ENCODE data around the gene ERC2.

Gene ERC2

DNA sequence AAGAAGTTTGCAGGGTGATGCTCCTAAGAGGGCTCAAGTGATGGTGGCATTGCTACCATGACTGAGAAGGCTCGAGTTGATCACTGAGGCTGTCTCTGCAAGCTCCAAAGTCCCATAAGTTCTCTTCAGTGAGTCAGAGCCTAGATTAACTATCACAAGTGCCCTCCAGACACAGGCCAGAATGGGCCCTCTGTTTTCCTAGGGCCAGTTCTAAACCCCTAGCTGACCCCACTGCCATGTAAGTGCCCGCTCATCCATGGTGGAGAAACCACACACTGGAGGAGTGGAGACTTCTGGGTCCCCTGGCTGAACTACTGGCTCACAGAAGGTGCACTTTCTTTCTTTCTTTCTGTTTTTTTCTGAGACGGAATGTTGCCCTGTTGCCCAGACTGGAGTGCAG, 893.6 kb downstream of the ERC2 start:
- no peak for DNase-seq
- no peaks in the 10 kb centered on the region for H3K4me1 ChIP-seq
- no peaks in the 10 kb centered on the region for H3K27me3 ChIP-seq
- no peaks in the 10 kb centered on the region for H3K36me3 ChIP-seq
- H3K9me3 ChIP-seq, result no peaks in the 10 kb centered on the region
- TF ChIP-seq, protein P1, sequence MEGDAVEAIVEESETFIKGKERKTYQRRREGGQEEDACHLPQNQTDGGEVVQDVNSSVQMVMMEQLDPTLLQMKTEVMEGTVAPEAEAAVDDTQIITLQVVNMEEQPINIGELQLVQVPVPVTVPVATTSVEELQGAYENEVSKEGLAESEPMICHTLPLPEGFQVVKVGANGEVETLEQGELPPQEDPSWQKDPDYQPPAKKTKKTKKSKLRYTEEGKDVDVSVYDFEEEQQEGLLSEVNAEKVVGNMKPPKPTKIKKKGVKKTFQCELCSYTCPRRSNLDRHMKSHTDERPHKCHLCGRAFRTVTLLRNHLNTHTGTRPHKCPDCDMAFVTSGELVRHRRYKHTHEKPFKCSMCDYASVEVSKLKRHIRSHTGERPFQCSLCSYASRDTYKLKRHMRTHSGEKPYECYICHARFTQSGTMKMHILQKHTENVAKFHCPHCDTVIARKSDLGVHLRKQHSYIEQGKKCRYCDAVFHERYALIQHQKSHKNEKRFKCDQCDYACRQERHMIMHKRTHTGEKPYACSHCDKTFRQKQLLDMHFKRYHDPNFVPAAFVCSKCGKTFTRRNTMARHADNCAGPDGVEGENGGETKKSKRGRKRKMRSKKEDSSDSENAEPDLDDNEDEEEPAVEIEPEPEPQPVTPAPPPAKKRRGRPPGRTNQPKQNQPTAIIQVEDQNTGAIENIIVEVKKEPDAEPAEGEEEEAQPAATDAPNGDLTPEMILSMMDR (IDR thresholded peaks at IDR 0.05; ENCODE audit: low read depth, low read length), result no peak
- H3K4me3 ChIP-seq (ENCODE audit: low read depth, low read length), result no peak overlapping the region

GRCh38 chr3:55572816-55573215, 895.5 kb downstream of the ERC2 start:
- no peaks in the 10 kb centered on the region for H3K9me3 ChIP-seq
- TF ChIP-seq, protein P1 (IDR thresholded peaks at IDR 0.05; ENCODE audit: low read depth, low read length), result no peak
- no peaks in the 10 kb centered on the region for H3K36me3 ChIP-seq
- H3K27me3 ChIP-seq, result no peaks in the 10 kb centered on the region
- DNase-seq, result no peak
- no peak overlapping the region for H3K4me3 ChIP-seq (ENCODE audit: low read depth, low read length)
- H3K4me1 ChIP-seq, result no peaks in the 10 kb centered on the region

DNA sequence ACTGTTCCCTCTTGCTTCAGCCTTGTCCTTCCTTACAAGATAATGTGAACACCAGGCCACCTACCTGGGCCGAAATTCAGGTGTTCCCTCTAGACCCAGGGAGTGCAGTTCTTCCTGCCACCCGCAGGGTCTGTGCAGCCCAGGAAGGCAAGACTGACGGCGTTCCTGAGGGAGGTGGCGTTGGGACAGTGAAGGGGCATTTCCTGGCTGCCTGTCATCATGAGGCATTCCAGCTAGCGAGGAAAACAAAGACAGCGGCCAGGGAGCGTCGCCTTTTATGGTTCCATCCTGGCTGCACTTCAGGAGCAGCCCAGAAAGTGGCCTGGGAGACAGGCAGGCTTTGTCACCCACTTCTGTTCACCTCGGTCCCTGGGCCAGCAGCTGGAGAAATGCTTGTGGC, 896.4 kb downstream of the ERC2 start:
- TF ChIP-seq, protein P1 (IDR thresholded peaks at IDR 0.05; ENCODE audit: low read depth, low read length), result no peak
- Histone ChIP-seq H3K4me1 (no peaks in the 10 kb centered on the region), H3K27me3 (no peaks in the 10 kb centered on the region), H3K9me3 (no peaks in the 10 kb centered on the region), H3K36me3 (no peaks in the 10 kb centered on the region), H3K4me3 (ENCODE audit: low read depth, low read length) (no peak overlapping the region)
- no peak for DNase-seq

DNA sequence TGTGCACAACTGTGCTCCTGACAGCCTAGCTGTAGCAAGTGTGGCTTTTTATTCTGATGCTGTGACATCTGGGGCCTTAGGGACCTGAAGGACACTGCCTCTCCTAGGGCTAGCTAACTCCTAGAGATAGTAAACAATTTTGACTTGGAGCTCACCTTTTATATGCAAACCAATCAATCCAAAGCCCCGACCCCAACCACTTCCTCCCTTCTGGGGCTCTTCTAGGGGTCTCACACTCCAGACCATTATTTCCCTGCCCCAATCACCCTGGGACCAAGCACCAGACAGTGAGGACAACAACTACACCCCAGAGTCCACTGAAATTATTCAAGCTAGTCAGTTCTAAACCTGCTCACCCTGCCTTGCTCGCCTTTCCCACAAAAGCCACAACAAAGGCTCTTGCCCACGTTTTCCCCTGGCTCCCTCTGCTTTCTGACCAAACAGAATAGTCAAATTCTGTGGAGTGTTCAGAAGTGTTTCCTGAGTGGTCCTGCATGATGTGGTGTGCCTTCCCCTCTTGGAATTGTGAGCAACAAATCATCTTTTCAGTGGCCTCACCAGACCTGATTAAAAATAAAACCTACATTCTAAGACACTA, 897.0 kb downstream of the ERC2 start:
- TF ChIP-seq, protein P1 (IDR thresholded peaks at IDR 0.05; ENCODE audit: low read depth, low read length), result no peak
- no peak for DNase-seq
- Histone ChIP-seq H3K27me3 (no peaks in the 10 kb centered on the region), H3K4me1 (no peaks in the 10 kb centered on the region), H3K36me3 (no peaks in the 10 kb centered on the region), H3K4me3 (ENCODE audit: low read depth, low read length) (no peak overlapping the region), H3K9me3 (no peaks in the 10 kb centered on the region)

GRCh38 chr3:55570271-55570711, 898.0 kb downstream of the ERC2 start:
- Histone ChIP-seq H3K4me1 (no peaks in the 10 kb centered on the region), H3K9me3 (no peaks in the 10 kb centered on the region), H3K4me3 (ENCODE audit: low read depth, low read length) (no peak overlapping the region), H3K36me3 (no peaks in the 10 kb centered on the region), H3K27me3 (no peaks in the 10 kb centered on the region)
- no peak for DNase-seq
- TF ChIP-seq, protein P1 (IDR thresholded peaks at IDR 0.05; ENCODE audit: low read depth, low read length), result no peak

- H3K27me3 ChIP-seq, result no peaks in the 10 kb centered on the region
- TF ChIP-seq, protein P1 (IDR thresholded peaks at IDR 0.05; ENCODE audit: low read depth, low read length), result no peak
- H3K4me1 ChIP-seq, result no peaks in the 10 kb centered on the region
- no peak overlapping the region for H3K4me3 ChIP-seq (ENCODE audit: low read depth, low read length)
- H3K9me3 ChIP-seq, result no peaks in the 10 kb centered on the region
- no peak for DNase-seq
- no peaks in the 10 kb centered on the region for H3K36me3 ChIP-seq
These were observed 899.2 kb downstream of the ERC2 start for GRCh38 chr3:55569033-55569599.
